GM04503 (cell line): Measurements from ENCODE around the gene ZNF723.
"Not testable (repeated sequence)": the region's sequence is repeated elsewhere in the genome, so short reads cannot be mapped to it uniquely, and the experiment has no call there.

Source experiments
- DNase-seq: peaks from one replicate; pipeline ENCODE4 v3.0.0-alpha.2; 2012; ENCODE audit warnings: low read depth

ZNF723 gene

DNA sequence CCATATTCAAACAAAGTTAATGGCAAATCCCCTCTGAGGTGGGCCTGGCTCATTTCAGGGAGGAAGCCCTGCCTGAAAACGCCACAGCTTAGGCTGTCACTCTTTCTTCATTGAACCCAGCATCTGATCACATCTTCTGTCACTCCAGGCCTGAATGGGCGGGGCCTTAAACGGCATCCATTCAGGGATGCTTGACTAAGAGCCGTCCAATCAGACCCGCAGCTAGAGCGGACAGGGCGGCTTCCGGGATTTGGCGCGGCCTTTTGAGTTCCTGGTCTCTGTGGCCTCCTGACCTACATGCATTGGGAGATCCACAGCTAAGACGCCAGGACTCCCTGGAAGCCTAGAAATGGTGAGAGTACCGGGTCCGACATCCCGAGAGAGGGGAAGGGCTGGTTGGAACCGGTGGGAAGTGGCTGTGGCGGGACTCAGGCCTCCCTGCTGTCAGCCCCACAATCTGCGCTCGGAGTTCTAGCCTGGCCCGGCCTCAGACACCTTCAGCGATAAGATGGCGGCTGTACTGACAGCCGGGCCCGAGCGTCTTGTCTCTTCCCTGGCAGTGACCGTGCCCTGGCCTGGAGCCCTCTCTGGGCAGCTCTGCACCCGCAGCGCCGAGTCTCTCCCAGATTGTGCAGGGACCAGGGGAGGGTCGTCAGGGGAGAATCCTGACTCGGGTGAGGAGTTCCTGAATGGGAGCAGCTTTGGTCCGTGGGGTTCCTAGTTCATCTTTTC is at the start of gene ZNF723:
Gene ZNF723, plus strand, starts transcription at position 261 of the 732 bp plus-strand sequence. Its CDS starts 89 bp downstream, at position 350.
- DNase-seq = no peak

DNA sequence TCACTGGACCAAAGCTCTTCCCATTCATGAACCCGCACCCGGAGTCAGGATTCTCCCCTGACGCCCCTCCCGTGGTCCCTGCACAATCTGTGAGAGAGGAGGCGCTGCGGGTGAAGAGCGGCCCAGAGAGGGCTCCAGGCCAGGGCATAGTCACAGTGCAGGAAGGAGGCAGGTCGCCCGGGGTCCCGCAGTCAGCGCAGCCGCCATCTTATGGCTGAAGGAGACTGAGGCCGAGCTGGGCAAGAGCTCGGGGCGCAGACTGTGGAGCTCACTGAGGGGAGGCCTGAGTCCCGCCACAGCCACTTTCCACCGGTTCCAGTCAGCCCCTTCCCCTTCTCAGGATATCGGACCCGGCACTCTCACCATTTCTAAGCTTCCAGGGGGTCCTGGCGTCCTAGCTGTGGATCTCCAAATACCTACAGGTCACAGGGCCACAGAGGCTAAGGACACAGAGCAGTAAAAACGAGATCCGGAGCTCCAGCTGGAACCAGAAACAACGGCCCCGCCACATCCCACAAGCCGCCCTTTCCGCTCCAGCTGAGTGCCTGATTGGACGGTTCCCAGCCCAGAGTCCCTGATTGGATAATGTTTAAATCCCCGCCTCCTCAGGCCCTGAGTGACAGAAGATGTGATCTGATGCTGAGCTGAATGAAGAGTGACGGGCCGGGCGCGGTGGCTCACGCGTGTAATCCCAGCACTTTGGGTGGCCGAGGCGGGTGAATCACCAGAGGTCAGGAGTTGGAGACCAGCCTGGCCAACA is 48.3 kb upstream of the ZNF723 start, which contains the start of gene ZNF99:
Gene ZNF99, minus strand, starts transcription at position 501 of the 760 bp plus-strand sequence. Its CDS starts 135 bp downstream, at position 366.
- no peak for DNase-seq

DNA sequence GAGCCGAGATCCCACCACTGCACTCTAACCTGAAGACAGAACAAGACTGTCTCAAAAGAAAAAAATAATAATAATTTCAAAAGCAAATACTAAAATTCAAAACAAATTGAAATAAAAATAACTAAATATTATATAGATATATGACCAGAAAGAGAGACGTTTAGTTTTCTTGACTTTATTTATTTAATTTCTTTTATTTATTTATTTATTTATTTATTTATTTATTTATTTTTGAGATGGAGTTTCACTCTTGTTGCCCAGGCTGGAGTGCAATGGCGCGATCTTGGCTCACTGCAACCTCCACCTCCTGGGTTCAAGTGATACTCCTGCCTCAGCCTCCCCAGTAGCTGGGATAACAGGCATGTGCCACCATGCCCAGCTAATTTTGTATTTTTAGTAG is 39.2 kb upstream of the ZNF723 start:
- not testable (repeated sequence) for DNase-seq

DNA sequence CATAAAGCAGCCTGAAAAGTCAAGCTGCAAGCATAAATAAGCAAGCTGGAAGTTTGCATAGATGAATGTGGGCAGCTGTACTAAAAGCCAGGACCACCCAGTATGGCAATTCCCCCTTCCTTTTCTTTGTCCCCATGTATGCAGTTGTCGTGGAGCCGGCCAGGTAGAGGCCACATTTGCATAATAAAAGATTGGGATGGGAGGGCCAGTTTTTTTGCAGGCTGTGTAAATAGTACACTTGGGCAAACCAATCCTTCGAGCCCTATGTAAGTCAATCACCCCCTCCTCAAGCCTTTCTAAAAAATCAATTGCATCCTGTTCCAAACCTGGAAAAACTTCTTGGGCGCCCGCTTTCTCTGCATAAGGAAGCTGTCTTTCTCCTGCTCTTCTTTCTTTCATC is 35.1 kb upstream of the ZNF723 start:
- no peak for DNase-seq

DNA sequence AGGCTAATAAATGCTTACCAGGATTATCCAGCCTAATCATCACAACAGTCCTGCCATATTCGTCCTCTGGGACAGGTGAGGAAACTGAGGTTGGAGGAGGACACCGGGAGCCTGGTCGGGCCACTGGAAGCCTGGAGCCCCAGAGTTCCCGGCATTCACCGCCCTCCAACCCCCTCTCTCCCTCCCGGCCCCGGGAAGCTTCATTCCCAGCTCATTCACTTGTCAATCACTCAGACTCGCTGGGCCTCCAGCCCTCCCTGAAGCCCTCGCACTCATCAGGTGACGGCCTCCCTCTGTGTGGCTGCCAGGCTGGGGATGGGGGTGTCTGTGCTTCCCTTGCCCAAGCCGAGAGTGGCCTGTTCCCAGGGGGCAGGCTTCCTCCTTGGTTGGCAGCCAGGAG is 25.7 kb upstream of the ZNF723 start:
- no peak for DNase-seq

DNA sequence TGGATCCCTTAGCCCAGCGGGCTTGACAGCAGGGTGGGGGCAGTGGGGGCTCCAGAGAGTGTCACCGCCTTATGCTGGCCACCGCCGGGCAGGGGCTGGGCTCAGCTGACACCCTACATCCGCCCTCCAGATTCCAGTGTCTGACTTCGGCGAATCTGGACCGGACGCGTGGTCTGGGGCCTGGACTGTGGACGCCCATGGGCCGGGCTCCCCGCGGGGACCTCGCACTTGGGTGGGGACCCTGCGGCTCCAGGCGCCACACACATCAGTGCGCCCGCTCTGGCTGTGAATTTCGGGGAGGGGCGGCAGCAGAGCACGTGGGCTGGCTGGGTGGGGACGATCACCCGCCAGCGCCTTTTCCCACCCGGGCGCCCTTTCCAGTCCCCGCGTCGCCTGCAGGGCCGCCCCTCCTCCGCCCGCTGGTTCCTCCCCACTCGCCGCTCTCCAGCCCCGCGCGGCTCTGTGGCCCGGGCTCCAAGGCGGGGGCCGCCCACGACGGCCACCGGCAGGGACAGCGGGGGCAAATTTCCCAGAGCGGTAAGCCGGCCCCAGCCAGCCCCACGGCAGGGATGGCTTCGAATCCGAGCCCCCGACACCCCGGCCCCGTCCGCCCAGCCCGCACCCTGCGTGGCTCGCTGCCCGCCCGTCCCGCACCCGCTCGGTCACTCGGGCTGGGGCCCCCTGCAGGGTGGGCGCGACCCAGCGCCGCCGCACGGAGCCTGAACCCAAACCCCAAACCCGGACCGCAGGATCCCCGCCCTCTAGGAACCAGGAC is 24.8 kb upstream of the ZNF723 start:
- DNase-seq = no peak

DNA sequence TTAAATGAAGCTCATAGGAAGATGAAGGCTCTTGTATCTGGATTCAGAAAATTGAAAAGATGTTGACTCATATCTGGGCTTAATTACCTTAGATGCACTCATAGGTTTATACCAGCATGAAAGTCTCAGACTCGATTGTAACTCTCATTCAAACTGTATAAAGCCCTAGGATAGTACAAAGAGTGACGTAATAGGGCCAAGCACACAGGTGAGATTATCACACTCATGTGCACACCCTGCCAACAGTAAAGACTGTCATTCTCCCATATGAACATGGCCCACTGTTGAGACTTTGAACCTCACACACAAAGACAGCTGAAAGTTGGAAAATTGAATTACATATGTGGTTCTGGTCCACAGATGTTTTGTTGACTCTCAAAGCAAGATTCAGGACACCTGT is 18.0 kb upstream of the ZNF723 start:
- no peak for DNase-seq

DNA sequence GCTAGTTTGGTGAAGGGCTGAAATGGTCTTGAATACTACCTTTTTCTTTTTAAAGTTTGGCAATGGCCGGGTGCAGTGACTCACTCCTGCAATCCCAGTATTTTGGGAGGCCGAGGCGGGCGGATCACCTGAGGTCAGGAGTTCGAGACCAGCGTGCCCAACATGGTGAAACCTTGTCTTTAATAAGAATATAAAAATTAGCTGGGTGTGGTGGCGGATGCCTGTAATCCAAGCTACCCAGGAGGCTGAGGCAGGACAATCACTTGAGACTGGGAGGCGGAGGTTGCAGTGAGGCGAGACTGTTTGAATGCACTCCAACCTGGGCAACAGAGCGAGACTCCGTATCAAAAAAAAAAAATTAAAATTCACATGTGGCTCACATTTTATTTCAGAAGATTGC is 880 bp upstream of the ZNF723 start:
- no peak for DNase-seq

DNA sequence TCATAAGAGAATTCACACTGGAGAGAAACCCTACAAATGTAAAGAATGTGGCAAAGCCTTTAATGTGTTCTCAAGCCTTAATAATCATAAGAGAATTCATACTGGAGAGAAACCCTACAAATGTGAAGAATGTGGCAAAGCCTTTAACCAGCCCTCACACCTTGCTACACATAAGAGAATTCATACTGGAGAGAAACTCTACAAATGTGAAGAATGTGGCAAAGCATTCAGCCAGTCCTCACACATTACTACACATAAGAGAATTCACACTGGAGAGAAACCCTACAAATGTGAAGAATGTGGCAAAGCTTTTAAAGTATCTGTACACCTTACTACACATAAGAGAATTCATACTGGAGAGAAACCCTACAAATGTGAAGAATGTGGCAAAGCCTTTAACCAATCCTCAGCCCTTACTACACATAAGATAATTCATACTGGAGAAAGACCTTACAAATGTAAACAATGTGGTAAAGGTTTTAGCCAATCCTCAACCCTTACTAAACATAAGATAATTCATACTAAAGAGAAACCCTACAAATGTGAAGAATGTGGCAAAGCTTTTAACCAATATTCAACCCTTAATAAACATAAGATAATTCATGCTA is 25.7 kb downstream of the ZNF723 start:
- DNase-seq = not testable (repeated sequence)

DNA sequence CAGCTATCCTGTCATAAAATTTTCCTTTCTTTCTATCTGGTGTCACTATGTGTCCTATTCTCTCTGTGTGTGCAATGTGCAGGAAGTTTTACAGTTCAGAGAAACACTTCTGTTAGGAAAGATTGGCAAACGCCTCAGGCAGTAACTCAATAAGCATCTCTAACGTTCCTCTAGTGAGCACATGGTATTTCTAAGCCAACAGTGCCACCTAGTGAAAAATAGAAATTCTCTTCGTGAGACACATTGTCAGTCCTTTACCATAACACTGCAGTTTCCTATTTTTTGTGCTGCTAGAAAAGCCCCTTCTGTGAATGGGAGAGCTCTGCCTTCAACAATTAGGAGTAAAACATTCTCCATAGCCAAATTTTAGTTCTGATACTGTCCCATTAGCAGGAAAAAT is 50.7 kb downstream of the ZNF723 start:
- DNase-seq = peak; percentile 6

DNA sequence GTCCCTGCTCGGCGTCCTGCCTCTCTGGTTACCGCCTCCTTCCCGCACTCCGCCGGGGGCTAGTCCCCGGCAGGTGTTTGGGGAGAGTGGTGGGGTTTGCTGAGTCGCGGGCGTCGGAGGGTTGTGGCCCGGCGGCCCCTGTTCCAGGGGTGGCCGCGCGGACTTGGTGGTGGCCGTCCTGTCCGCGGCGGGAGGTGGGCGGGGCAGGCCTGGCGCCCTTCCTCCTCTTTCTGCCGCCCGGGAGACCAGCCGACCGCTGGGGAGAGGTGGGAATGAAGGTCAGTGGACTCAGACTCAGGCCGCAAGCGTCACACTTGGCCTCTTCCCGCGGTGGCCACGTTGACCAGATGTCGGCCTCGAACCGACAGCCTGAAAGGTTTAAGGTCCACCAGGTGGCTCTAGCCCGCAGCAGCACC is 61.8 kb downstream of the ZNF723 start:
- no peak for DNase-seq

DNA sequence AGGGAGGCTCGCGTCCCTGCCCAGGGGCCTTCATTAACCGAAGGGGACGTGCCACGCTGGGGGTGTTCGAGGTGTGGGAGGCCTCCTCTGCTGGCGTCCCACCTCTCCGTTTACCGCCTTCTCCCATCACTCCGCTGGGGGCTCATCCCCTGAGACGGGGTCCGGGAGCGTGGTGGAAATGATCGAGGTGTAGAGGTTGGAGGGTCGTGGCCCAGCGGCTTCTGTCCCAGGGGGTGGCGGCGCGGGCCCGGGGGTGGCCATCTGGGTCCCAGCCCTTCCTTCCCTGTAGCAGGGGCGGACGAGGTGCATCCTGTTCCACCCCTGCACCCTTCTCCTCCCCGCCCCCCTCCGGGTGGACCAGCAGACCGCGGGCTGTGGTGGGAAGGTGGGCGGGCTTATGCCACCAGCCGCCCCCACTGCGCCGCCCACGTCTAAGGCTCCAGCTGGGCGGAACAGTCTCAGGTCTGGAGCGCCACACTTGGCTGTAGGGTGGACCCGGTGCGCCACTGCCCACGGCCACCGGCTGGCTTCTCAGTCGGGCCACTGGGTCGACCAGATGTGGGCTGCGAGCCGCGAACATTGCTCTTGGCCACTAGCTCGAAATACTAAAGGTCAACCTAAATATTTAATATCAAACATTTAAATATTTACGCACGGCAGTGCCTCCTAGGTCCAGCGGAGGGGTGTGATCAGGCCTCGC is 69.5 kb downstream of the ZNF723 start:
- no peak for DNase-seq
